Measurements from ENCODE around the gene AMIGO3.
"Not testable (repeated sequence)": the region's sequence is repeated elsewhere in the genome, so short reads cannot be mapped to it uniquely, and the experiment has no call there.

AMIGO3 gene

DNA sequence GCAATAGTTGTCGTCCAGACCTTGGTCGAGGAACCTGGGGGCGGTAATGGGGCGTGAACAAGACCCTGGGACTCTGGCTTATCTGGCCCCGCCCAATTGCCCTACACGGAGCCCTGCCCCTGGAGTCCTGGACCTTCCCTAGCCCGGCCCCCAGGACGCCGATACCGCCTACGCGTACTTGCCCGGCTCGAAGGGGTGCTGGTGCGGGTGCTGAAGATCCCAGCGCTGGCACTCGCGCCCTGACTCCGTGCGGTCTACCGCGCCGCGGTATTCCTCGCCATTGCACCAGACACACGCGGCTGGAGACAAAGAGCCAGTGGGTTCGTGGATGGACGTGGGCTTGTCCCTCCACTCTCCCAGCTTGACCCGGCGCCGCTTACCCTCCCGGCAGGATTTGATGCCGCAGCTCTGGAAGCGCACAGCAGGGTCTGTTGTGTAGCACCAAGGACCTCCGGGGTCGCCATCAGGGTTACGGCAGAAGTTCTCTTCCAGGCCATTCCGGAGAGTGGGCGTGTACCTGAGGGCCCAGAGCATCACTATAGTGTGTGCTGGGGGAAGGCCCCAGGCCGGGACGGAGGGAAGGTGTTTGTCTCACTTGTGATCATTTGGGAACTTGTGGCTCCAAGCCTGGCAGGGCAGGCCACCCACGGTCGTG, 32.6 kb downstream of the AMIGO3 start:
- DNase-seq, result not testable (repeated sequence)

DNA sequence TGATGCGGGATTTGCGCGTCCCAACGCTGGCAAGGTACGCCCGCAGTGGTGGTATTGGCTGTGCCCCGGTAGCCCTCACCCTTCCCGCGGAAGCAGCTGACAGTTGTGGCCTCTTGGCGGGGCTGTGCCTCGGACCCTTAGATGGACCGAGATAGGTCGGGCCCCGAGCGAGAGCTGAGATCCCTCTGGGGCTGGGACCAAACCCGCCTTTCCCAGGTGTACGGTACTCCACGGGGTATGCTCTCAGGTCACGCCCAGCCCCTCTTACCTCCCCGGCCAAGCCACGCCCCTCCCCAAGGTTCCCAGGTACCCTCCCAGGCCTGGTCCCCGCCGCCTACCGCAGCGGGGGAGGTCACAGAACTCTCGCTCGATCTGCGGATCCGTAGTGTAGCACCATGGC, 33.1 kb downstream of the AMIGO3 start:
- not testable (repeated sequence) for DNase-seq

DNA sequence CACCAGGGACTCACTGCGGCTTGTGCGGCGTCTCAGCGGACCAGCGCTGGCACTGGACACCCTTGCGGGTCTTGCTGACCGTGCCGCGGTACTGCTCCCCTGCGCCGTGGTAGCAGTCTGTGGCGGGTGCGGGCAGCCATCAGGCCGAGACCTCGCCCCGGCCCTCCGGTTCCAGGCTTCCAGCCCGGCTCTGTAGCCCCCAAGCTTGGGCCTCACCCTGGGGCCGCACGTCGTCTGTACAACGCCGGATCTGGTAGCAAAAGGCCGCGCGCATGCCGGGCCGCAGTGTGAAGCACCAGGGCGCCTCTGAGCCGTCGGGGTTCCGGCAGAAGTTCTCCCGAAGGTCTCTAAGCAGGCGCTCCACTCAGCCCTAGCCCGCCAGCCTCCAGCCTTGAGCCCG, 33.6 kb downstream of the AMIGO3 start:
- DNase-seq, result not testable (repeated sequence)

DNA sequence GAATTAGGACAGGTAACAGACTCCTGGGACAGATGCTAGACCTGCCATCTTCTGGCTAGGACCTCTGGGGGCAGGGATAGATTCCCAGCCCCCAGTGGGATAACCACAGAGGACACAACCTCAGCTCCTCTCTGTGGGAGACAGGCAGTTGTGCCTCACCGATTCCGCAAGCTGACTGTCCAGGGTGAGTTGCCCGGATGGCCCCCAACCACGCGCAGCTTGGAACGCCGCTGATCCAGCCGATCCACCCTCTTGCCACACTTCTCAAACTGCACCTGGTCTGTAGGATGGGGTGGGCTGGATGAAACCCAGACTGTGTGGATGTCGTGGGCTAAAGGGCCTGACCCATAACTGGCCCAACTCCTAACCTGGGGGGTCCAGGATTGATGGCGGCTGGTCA, 34.4 kb downstream of the AMIGO3 start:
- DNase-seq, result not testable (repeated sequence)

DNA sequence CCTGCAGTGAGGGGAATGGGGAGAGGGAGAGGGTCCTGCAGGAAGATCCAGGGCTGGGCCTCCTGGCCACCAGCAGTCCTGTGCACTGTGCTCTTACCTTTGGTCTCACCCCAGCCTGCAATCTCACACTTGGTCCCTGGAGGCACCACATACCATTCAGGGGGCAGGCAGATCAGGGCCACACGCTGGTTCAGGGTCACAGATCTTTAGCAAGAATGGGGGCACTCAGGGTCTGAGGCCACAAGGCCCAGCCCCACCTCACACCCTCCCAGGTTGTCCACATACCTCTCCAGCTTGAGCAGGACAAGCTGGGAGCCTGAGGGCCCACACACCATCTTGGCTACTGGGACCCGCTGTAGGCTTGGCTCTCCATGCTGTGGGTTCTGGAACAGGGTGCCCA, 35.0 kb downstream of the AMIGO3 start:
- DNase-seq, result not testable (repeated sequence)

DNA sequence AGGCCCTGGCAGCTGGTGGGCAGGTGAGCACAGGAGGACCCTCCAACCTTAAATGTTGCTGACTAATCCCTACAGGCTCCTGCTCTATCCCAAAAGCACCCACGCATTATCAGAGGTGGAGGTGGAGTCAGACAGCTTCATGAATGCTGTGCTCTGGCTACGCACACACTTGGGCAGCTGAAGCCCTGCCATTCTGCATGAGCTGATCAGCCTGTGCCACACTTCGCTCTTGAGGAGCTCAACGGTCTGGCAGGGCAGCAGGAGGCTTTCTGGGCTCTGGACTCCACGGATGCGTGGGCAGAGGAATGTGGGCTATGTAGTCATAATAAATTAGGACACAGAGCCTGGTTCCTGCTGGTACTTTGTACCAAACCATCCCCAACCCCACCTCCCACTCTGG, 36.3 kb downstream of the AMIGO3 start:
- DNase-seq, result no peak

DNA sequence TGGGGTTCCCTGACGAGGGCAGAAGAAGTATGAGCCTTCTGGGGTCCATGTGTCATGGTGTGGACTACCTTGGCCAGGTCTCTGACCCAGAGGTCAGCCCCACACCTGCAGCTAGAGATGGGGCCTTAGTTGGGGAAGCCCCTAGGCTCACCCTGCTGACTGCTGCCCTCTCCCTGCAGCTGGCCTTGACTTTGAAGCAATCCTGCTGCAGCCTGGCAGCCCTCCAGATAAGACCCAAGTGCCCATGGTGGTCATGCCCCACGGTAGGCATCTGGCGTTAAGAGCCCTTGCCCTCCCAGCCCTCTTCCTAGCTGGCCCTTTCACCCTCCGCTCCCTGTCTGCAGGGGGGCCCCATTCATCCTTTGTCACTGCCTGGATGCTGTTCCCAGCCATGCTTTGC, 37.9 kb downstream of the AMIGO3 start:
- DNase-seq, result no peak

DNA sequence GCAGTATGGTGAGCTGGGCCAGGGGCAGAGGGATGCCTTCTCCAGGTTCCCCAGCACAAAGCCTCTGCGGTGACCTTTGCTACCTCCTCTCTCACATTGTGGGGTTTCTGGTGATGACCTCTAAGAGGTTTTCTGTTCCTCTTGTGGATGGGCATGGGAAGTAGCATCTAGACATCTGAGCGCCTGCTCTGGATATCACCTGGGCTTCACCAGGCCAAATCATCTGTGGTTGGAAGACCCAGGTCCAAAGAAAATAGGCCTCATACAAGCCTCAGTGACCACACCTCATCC, 38.3 kb downstream of the AMIGO3 start:
- DNase-seq, result no peak

DNA sequence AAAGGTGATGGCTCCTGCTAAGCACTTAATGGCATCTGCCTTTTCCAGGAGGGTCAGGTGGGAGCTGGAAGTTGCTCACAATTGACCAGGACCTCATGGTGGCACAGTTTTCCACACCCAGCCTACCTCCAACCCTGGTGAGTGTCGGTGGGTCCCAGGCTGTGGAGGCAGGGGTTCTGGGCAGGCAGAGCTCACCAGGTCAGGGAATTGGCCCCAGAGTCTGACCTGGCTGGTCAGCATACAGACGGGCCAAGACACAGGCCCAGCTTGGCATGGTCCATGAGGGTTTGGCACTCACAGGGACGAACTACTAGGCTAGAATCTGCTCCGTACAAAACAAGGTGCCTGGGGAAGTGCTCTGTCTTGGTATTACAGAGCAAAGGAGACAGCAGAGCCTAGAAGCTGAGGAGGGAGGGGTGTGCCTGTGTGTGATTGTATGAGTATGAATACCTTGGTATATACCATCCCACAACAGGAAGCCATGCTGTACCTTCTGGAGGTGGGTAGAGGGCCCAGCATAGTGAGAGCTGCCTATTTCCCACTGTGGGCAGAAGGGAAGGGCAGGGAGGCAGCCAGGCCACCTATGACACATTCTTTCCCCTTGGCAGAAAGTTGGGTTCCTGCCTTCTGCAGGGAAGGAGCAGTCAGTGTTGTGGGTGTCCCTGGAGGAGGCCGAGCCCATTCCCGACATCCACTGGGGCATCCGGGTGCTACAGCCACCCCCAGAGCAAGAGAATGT, 38.8 kb downstream of the AMIGO3 start:
- no peak for DNase-seq

DNA sequence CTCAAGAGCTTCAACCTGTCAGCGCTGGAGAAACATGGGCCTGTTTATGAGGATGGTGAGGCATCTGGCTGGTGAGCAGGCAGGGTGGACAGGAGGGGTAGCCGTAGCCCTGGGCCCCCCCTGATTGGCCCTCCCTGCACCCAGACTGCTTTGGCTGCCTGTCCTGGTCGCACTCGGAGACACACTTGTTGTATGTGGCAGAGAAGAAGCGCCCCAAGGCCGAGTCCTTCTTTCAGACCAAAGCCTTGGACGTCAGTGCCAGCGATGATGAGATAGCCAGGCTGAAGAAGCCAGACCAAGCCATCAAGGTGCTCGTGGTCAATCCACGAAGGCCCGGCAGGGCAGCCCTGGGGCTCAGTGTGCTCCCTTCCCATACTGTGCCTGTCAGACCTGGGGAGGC, 43.6 kb downstream of the AMIGO3 start:
- no peak for DNase-seq

DNA sequence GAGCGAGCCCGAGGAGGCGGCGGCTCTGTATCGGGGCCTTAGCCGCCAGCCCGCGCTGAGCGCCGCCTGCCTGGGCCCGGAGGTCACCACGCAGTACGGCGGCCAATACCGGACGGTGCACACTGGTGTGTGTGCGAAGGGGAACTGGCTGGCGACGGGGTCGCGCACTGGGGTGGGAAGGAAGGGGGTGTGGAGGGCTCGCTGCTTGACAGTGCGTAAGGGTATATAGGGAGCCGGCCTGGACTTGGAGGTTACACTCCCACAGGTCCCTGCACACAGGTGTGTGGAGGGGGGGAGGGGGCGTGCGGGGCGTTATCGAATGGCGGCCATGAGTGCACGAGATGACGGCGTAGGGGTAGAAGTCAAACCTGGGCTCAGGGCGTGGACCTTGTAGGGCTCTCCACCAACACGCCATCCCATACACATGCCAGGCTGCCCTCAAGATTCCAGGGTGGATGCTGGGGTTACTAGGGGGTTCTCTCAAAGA, 44.9 kb downstream of the AMIGO3 start:
- DNase-seq, result no peak

DNA sequence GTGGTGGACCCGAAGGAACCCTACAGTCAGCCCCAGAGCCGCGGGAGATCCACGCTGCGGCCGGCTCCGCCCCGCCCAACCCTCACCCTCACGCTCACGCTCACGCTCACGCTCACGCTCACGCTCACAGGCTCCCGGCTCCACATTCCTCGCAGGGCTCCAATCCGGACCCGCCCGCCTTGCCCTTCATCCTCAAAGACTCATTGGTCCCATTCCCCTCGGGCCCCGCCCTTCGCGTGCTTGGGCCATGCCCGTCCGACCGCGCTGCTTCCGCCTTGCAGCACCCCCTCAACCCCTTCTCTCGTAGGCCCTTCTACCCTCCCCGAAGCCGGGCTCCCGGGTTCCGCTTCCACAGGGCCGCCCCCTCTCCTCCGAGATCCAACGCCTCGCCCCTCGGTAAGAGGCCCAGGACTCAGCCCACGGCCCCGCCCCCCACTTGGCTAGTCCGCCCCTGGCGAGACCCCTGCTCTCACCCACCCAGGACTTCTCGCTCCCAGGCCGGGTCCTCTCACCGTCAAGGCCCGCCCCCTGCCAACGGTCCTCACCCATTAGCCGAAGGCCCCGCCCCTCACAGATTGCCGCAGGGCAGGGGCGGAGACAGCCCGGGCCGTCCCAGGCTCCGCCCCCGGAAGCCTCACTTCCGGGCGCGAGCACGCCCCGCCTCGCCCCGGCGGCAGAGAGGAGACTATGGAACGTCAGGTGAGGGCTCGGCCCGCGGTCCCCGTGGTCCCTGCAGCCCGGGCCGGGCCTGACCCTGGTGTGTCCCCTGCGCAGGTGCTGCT, 45.6 kb downstream of the AMIGO3 start, which contains the start of gene APEH:
Gene APEH (plus strand): TSS at position 637 of the 782 bp plus-strand sequence. CDS start 51 bp downstream, at position 688.
- no peak for DNase-seq

DNA sequence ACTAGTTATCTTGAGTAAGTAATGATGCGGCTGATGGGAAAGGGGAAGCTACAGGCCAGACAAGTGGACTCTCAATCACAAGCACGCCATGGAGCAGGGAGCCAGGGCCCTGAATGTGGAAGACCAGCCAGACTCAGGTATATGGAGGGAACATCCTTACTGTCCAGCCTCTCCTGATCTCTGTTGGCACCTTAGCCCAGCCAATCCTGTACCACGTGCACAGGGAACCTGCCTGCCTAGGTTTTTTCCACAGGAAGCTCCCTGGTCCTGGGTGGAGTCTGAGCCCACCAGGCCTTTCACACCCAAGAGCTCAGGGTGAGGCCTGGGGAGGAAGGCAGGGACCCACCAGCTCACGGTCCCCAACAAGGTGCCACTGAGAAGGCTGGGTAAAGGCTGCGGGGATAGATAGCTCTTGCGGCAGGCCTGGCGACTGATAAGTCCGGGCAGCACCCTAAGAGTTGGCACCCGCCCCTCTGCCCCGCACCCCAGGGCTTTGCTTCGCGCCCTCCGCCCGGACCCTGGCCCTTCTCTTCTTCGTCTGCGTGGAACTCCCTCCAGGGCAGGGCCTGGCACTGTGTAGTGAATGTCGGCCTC, 46.3 kb downstream of the AMIGO3 start:
- no peak for DNase-seq

DNA sequence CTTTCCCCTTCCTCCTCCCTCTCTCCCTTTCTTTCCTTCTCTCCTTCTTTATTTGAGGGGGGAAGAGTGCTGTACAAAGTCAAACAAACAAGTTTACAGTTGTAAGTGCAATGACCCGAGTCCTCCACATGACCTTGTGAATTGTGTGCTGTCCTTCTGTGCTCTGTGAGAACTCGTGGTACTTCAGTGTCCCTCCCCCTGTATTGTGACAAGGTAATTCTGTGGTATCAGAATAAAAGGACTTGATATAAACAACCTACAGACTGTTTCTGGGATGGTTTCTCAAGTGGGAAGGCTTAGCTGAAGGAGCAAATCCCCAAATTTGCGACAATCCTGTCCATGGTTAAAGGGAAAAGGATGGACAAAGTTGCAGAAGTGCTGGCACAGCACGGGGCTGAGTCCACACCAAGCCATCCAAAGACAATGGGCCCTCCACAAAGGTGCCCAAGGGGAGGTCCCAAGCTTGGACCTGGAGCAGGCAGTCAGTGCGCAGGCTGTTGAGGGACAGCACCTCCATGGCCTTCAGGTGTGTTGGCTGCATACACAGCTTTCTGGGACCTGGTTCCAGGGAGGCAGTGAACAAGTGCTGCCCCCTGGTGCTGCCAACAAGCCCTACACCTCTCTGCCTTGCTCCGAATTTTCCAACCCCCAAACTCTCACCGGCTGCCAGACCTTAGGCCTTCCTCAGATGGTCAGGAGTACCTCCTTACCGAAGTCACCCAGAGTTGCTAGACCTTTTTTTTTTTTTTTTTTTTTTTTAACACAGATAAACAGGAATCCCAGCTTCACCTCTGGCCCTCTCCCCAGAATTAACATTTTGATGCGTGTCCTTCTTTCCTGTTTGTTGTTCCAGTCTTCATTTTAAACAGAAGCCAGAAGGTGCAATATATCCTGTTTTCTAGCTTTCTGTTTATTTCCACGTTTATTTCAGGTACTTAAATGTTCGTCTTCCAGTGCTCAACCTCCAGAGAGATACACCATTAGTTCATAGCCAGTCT, 47.9 kb downstream of the AMIGO3 start:
- DNase-seq, result no peak

DNA sequence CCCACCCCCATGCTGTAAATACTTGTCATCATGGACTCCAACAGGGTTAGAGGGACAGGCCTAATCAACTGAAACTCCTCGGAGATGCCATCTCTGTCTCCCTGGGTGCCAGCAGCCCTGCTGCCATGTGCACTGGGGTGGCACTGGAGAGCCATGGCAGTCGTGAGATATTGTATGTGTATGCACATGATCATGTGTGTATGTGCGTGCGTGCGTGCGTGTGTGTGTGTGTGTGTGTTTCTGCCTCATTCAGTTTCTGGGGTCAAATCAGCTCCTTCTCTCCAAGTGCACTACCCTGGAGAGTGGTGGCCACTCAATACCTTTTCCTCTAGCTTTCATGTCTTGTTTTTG, 48.6 kb downstream of the AMIGO3 start:
- DNase-seq, result no peak

DNA sequence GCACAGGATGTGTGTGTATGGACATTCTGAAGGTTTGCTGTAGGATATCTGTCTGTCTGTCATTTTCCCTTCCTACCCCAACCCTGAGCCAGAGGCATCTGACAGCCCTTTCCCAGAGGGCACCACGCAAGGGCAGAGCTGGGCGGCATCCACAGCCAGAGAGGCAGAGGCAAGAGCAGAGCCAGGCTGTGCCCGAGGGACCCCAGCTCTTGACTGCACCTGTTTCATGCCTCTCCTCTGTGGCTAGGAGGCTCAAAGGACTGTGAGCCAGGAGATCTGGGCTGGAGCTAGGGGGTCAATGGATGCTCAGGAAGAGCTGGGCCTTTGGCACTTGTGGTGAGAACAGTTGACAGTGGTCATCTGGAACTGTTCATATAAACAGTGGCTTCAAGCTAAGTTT, 50.1 kb downstream of the AMIGO3 start:
- DNase-seq, result no peak

DNA sequence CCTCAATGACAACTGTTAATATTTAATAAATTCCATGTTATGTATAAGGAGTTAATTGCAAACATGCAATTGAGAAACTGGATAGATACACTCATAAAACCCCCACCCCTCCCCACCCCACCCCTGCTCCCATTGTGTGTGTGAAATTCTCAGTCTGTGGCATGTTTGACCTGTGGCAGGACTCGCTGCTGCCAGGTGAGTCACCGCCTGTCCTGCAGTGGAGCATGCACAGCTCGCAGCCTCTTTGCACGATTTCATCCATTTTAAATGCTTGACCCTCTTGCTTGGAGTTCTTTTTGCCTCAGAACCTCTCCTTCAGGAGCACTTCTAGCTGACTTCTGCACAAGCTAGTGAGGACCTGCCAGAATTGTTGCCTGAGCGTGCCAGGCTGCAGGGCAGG, 50.6 kb downstream of the AMIGO3 start:
- DNase-seq, result no peak

DNA sequence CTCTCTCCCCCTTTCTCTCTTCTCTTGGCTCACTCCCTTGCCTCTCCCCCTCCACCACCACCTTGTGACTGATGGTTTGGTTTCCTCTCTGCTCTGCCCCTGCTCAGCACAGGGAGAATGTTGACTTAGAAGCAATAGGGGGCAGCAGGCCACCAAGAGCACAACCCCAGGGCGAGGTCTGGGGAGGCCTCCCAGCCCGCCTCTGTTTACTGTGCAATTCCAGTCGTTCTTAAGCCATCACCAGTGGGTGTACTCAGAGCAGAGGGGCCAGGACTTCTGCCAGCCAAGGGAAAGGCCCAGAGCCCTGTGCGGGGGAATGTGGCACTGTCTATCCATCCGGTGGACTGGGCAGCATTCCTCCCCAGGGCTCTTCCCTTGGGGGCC, 51.1 kb downstream of the AMIGO3 start:
- no peak for DNase-seq

DNA sequence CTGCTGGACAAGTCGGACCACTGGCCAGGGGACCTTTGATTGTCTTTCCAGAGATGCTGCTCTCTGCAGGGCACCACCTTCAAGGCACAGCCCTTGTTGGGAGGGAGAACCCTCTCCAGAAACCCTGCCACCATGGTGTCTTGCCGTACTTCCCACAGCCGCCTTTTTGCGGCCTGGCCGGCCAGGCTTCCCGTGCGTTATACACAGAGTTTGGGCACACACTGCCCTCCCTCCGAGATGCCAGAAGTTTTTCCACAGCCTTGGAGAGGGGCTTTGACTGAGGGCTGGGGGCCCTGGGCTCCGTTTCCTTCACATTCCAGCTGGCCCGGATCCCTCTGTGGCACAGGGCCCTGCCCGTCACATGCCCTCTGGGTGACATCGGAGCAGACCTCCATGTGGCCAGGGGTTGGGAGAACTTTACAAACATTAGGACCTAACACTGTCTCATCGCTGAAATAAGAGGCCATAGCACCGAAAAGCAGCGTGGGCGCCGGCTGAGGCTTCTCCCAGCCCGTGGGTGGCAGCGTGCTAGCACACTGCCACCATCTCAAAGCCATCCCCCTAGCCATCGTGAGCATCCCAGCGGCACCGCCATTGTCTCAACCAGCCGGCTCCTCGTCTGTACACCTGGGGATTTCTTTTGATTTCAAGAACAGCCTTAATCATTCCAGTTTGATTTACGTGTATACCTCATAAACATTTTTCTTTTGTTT, 51.6 kb downstream of the AMIGO3 start:
- DNase-seq, result no peak

Data from effector CD8-positive, alpha-beta T cell (primary cell).